HepG2 (cell line): Measurements from ENCODE around the gene NAT9. TPM values are rescaled to one million over a fixed set of nuclear protein-coding genes. Genes with fewer than 3 reads are reported as not detected.

Source experiments
- ATAC-seq: fragments of 200-7000 bp; cut with Tn5 transposase; 3 replicates; pipeline ENCODE4 v1.9.1; 2020; ENCODE audit warnings: mild to moderate bottlenecking, moderate library complexity
- BruUV-seq: library from RNA; stranded (reverse); fragments of 400-500 nt; replicated peaks from 2 replicates; lab custom pipeline; 2021; lab: Mats Ljungman, UMichigan
- CTCF ChIA-PET: fragments of 300-600 bp; formaldehyde crosslinking; extraction: SDS; loops from one replicate; lab custom pipeline; 2021; ENCODE audit warnings: low total read pairs, inconsistent platforms, low intra/inter-chr PET ratio; lab: Yijun Ruan, JAX
- POLR2A ChIA-PET: fragments of 350-600 bp; sonication (Branson Sonifier 250); formaldehyde crosslinking; loops from one replicate; lab custom pipeline; 2020; ENCODE audit warnings: antibody characterized with exemption, inconsistent platforms; lab: Yijun Ruan, JAX
- DNase-seq: peaks from one replicate; pipeline ENCODE4 v3.0.0-alpha.2; 2015; ENCODE audit warnings: low spot score
- FAIRE-seq: peaks from 3 replicates; lab custom pipeline; 2011; peaks lifted over from hg19 to GRCh38; lab: Jason Lieb, UNC
- H2AFZ ChIP-seq: one replicate; pipeline ENCODE4 v1.6.1; 2011; ENCODE audit warnings: low read length, inconsistent platforms
- H3K27ac ChIP-seq: fragments of 300-600 bp; 3 replicates; pipeline ENCODE4 v1.8.0; 2011; ENCODE audit warnings: mixed run types, mild to moderate bottlenecking, mixed read lengths, low read length, inconsistent platforms; ENCODE audit not compliant: insufficient read depth; ENCODE audit errors: extremely low read length
- H3K27me3 ChIP-seq, 2 experiments: fragments of 200-600 bp in 1 of 2; 2 replicates in 1 of 2; 3 replicates in 1 of 2; pipeline versions ENCODE4 v1.6.0 to v1.8.0; 2011; ENCODE audit warnings: low read length in 2 of 2, mild to moderate bottlenecking in 2 of 2, moderate library complexity in 2 of 2, inconsistent platforms in 1 of 2; ENCODE audit not compliant: insufficient read depth in 2 of 2, control insufficient read depth in 1 of 2
- H3K36me3 ChIP-seq, 2 experiments: fragments of 200-600 bp in 1 of 2; replicated peaks in 1 of 2; 2 replicates in 1 of 2; 3 replicates in 1 of 2; pipeline versions ENCODE4 v1.5.1 to v1.8.0; 2011; ENCODE audit warnings: low read length in 2 of 2, inconsistent platforms in 1 of 2; ENCODE audit not compliant: insufficient read depth in 2 of 2, control insufficient read depth in 1 of 2
- H3K4me1 ChIP-seq: 2 replicates; pipeline ENCODE4 v1.5.1; 2012; ENCODE audit warnings: low read length, inconsistent platforms; ENCODE audit not compliant: insufficient read depth
- H3K4me2 ChIP-seq: 2 replicates; pipeline ENCODE4 v1.6.0; 2011; ENCODE audit warnings: low read depth, low read length, inconsistent platforms
- H3K4me3 ChIP-seq, 3 experiments: fragments of 200-600 bp in 1 of 3; sonication (generic), shearing (Covaris generic) in 1 of 3; replicated peaks in 1 of 3; 2 replicates each; pipeline ENCODE4 v1.5.1; 2011 to 2016; ENCODE audit warnings: low read length in 3 of 3, inconsistent platforms in 2 of 3, low read depth in 2 of 3, mild to moderate bottlenecking in 2 of 3, control low read depth in 1 of 3, mixed read lengths in 1 of 3; ENCODE audit not compliant: insufficient read depth in 1 of 3
- H3K79me2 ChIP-seq: one replicate; pipeline ENCODE4 v1.6.1; 2011; ENCODE audit warnings: low read length, inconsistent platforms; ENCODE audit not compliant: insufficient read depth
- H3K9ac ChIP-seq: 2 replicates; pipeline ENCODE4 v1.6.0; 2011; ENCODE audit warnings: mild to moderate bottlenecking, low read depth, low read length, inconsistent platforms; ENCODE audit not compliant: insufficient read depth
- H3K9me3 ChIP-seq: 2 replicates; pipeline ENCODE4 v1.5.1; 2012; ENCODE audit warnings: mild to moderate bottlenecking, low read length
- H4K20me1 ChIP-seq: 2 replicates; pipeline ENCODE4 v1.6.0; 2011; ENCODE audit warnings: inconsistent platforms, mild to moderate bottlenecking, low read length, moderate library complexity; ENCODE audit not compliant: insufficient read depth
- KMT2A ChIP-seq: sonication (generic); formaldehyde crosslinking; IDR thresholded peaks from 2 replicates; pipeline ENCODE4 v1.4.0; 2020; ENCODE audit warnings: missing genetic modification reagents
- MEIS2 ChIP-seq: sonication (generic); formaldehyde crosslinking; IDR thresholded peaks from 2 replicates; pipeline ENCODE4 v1.9.0; 2021; ENCODE audit warnings: mild to moderate bottlenecking, missing genetic modification reagents
- ZFP91 ChIP-seq: sonication (generic); formaldehyde crosslinking; IDR thresholded peaks from 2 replicates; pipeline ENCODE4 v1.9.0; 2022; ENCODE audit warnings: missing genetic modification reagents, mild to moderate bottlenecking, borderline replicate concordance
- ZNF142 ChIP-seq: sonication (generic); formaldehyde crosslinking; IDR thresholded peaks from 2 replicates; pipeline ENCODE4 v1.4.0; 2020; ENCODE audit warnings: missing genetic modification reagents
- ZNF609 ChIP-seq: sonication (generic); formaldehyde crosslinking; IDR thresholded peaks from 2 replicates; pipeline ENCODE4 v1.4.0; 2020; ENCODE audit warnings: mild to moderate bottlenecking, missing genetic modification reagents, borderline replicate concordance
- ZNF740 ChIP-seq: sonication (generic); formaldehyde crosslinking; IDR thresholded peaks from 2 replicates; pipeline ENCODE4 v1.4.0; 2020; ENCODE audit warnings: missing genetic modification reagents
- ZSCAN30 ChIP-seq: sonication (generic); formaldehyde crosslinking; IDR thresholded peaks from 2 replicates; pipeline ENCODE4 v1.5.0; 2020; ENCODE audit warnings: mild to moderate bottlenecking, missing genetic modification reagents
- WGBS: methylation state at CpG from one replicate; pipeline ENCODE4 v1.1.6; 2017; ENCODE audit warnings: low lambda C conversion rate; 5-methylcytosine and 5-hydroxymethylcytosine counted together
- in situ Hi-C: cut with HindIII; loops from 2 replicates; pipeline ENCODE4 v1.10.0; 2017; ENCODE audit warnings: low pct_unique_long_range_greater_than_20kb; ENCODE audit not compliant: extremely low pct_ligation_motif_present
- intact Hi-C: fragments of 100-400 bp; cut with micrococcal nuclease; formaldehyde crosslinking; loops from one replicate; pipeline ENCODE4 v1.10.0; 2022; ENCODE audit not compliant: unreplicated experiment
- polyA plus RNA-seq, 8 experiments: library from polyadenylated mRNA; depleted of rRNA in 3 of 8; stranded (reverse) in 7 of 8; unstranded in 1 of 8; fragments of >200 nt; fragmentation: Illumina TruSeq in 4 of 8; extraction: Trizol in 4 of 8; gene quantifications; 2 replicates each; pipeline versions ENCODE4 v1.2.1 to v1.2.3, GENCODE V29; 2011 to 2016; ENCODE audit warnings: low read depth in 4 of 8, missing spikeins in 1 of 8, mixed read lengths in 1 of 8; ENCODE audit not compliant: insufficient read depth in 1 of 8
- total RNA-seq, 5 experiments: library from RNA; depleted of rRNA; stranded (reverse); fragments of >200 nt; fragmentation: Illumina TruSeq; extraction: Trizol; gene quantifications; 2 replicates each; pipeline ENCODE4 v1.2.3, GENCODE V29; 2016; ENCODE audit warnings: low read depth in 1 of 5
- TF ChIP-seq, protein P1 (sequence below): sonication (generic); formaldehyde crosslinking; IDR thresholded peaks from 2 replicates; pipeline ENCODE4 v1.4.0; 2020; ENCODE audit warnings: missing genetic modification reagents; ENCODE audit errors: not compliant biosample characterization

The NAT9 gene
- total and polyA plus RNA-seq, 2 of the 13 experiments (the other 11 are each of a cell fraction or from before 2014, with no cell fraction given): 39.7 to 44.2 TPM

DNA sequence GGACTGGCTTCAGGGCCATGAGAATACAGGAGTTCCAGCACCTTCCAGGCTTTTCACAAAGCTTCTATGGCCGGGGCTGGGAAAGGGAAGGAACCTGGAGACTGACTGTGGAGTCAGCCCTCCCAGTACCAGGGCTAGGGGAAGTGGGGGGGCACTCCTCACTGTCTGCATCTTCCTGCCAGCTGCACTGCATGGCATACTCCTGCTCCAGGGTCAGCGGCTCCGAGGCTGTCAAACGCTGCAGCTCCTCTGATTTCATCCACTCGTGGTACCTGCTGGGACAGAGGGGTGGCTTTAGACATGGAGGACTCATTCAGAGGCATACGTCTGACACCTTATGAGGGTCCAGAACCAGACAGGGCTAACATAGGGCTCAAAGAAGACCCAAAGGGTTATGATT lies 2.7 kb downstream of the NAT9 start:
- BruUV-seq: no TSS peak
- ChIA-PET CTCF (interaction anchor here (12.2 kb wide), 1 partner anchor 26 kb away, joined by 219 read pairs; the partner anchor contains the start of gene NHERF1), POLR2A (interaction anchor here (0.9 to 29.3 kb wide), 8 partner anchors 19 to 348 kb away, joined by 3 to 1459 read pairs (median 7); partner anchors contain the start of genes FDXR, NHERF1 and RAB37)
- Histone ChIP-seq H2AFZ (no peak overlapping the region), H3K27me3 (no peaks in the 10 kb centered on the region; a peak in 1 of 5 replicates), H3K4me2 (no peak overlapping the region), H3K4me1 (peaks cover 80% of the 10 kb centered on the region), H3K79me2 (peaks cover 27% of the 10 kb centered on the region), H3K27ac (peak overlapping the region; percentile 52), H3K36me3 (peaks cover 25 to 43% of the 10 kb centered on the region in 2 experiments), H3K4me3 (no peak overlapping the region), H4K20me1 (peaks cover 20% of the 10 kb centered on the region; the same call in 1 of the 2 replicates), H3K9ac (no peak overlapping the region), H3K9me3 (no peaks in the 10 kb centered on the region)
- intact Hi-C loops (no loop called here), in situ Hi-C loops (no loop called here)
- DNase-seq (no peak), ATAC-seq (no peak), FAIRE-seq (no peak)
- 98% methylated on average over 6 of the region's 6 CpGs for WGBS
- no peak for TF ChIP-seq KMT2A (CRISPR knock-in tag)
- TF ChIP-seq ZFP91 (CRISPR knock-in tag): 0 out of 2 replicates have a peak, but pooled peaks have one; percentile 32
- TF ChIP-seq ZSCAN30: 0 out of 2 replicates have a peak, but pooled peaks have one; percentile 41
- TF ChIP-seq, protein P1, sequence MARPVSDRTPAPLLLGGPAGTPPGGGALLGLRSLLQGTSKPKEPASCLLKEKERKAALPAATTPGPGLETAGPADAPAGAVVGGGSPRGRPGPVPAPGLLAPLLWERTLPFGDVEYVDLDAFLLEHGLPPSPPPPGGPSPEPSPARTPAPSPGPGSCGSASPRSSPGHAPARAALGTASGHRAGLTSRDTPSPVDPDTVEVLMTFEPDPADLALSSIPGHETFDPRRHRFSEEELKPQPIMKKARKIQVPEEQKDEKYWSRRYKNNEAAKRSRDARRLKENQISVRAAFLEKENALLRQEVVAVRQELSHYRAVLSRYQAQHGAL (CRISPR knock-in tag): no peak
- TF ChIP-seq MEIS2: no peak
- no peak for TF ChIP-seq ZNF142 (CRISPR knock-in tag)
- TF ChIP-seq ZNF609 (CRISPR knock-in tag): no peak
- TF ChIP-seq ZNF740: peak; percentile 75; the same call in 1 of the 2 replicates
